Daoy (cell line): ENCODE results near the gene PRR14. TPM values are rescaled to one million over a fixed set of nuclear protein-coding genes. Genes with fewer than 3 reads are reported as not detected.

Experiments used
- DNase-seq: peaks from one replicate; pipeline ENCODE4 v3.0.0-alpha.2; 2015; ENCODE audit warnings: low read depth
- total RNA-seq: library from RNA; depleted of rRNA; stranded (reverse); fragments of >200 nt; shearing (Covaris generic); gene quantifications from 2 replicates; pipeline ENCODE4 v1.2.3, GENCODE V29; 2014; rRNA removed

PRR14 gene
- total RNA-seq = 2.7 and 6.3 TPM in 2 replicates

DNA sequence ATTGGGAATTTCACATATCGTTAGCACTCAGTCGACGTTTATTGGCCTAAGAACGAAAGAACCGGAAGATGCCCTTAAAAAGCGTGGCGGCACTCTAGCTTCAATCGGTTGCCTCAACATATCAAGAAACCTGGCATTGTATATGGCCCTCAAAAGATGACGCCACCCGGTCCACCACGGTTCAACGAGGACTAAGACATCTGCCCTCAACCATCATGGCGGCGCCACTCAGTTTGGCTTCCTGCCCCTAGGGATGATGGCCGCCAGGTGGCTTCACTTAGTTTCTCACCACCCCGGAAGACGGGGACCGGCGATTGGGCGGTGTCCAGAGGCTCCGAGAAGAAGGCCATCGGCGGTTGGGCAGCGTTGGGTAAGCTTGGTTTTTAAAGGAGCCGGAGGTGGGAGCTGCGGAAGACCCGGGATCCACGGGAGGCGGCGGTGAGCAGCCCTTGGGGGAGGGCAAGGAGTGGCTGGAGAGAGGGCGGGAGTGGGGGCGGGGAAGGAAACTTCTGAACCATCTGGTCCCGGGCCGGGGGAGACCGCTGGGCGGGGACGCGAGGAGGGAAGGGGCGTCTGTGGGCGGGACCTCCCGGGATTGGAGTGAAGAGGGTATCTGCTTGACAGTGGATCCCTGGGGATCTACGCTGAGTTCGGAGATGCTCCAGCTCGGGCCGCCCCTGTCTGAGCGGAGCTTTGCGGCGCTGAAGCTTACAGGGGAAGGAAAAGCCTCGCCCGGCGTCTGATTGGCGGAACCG, at the start of gene PRR14:
TSS of gene PRR14 (plus strand) at position 592 of the 755 bp plus-strand sequence. CDS start 686 bp downstream, outside the sequence.
- DNase-seq = peak; percentile 98

DNA sequence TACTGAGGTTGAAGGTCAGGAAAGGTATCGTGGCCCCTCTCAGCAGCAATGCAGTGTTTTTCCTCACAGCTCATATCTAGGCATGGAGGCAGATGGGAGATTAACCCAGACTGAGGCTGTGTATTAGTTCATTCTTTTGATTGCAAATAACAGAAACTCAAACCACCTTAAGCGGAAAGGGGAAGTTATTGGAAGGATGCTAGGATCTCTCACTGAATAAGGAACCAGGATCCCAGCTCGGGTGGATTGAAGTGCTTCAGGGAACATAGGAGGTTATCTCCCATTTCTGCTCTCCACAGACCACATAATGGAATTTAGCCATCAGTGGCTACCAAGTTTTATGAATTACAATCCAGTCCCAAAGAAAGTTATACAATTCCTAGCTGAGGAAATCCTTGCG, 48.8 kb upstream of the PRR14 start:
- DNase-seq = no peak

DNA sequence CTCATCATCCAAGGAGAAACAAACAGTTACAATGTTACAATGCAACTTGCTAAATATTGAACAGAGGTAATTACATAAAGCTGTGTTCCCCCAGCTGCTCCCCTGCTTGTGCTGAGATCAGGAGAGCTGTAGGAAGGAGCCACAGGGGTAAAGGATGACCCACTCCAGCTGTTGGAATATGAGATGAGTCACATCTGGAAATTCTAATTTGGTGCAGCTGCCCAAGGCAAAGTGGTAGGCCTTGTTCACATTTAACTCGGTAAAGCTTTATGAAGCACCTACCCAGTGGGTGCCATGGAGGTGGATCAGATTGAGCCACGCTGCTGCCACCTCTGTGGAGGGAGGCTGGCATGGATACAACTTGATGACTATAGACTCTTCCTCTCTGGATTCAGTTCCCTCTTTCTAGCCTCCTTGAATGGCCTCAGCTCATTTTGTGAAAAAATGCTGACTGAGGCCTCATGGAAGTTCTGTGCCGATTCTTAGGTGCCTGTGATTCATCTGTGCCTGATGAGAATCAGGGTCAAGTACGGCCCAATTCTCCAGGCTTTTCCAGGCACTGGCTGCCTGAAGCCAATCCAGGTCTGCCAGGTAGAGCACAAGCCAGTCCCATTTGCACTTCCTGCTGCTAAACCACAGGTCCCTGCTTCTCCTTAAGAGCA, 48.0 kb upstream of the PRR14 start:
- peak; percentile 10 for DNase-seq

GRCh38 chr16:30603945-30604315, 46.8 kb upstream of the PRR14 start:
- no peak for DNase-seq

DNA sequence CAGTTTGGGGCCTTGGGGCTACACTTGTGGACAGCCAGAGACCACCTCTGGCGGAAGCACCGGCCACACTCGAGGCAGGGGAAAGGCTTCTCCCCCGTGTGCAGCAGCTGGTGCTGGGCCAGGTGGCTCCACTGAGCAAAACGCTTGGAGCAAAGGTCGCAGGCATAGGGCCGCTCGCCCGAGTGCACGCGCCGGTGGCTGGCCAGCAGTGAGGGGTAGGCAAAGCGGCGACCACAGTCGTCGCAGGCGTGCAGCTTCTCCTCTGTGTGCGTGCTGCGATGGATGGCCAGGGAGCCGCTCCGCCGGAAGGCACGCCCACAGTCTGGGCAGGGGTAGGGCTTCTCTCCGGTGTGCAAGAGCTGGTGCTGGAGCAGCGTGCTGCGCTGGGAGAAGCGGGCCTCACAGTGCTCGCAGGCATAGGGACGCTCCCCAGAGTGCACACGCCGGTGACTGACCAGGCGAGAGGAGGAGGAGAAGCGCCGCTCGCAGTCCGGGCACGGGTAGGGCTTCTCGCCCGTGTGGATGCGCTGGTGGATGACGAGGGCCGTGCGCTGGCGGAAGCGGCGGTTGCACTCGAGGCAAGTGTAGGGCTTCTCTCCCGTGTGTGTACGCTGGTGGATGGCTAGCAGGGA, 46.3 kb upstream of the PRR14 start:
- no peak for DNase-seq

GRCh38 chr16:30605158-30605557, 45.6 kb upstream of the PRR14 start:
- DNase-seq = no peak

GRCh38 chr16:30606004-30606403, 44.8 kb upstream of the PRR14 start:
- DNase-seq = no peak

- DNase-seq = peak; percentile 52
Measured at GRCh38 chr16:30609002-30609925, 41.5 kb upstream of the PRR14 start.

GRCh38 chr16:30609926-30610839, 40.6 kb upstream of the PRR14 start, which contains the start of gene ZNF689:
TSS of gene ZNF689 (minus strand) at chr16:30610389. CDS start at chr16:30610041, 348 bp downstream.
- peak; percentile 94 for DNase-seq

- DNase-seq = peak; percentile 30
Measured at GRCh38 chr16:30615358-30616091, 35.2 kb upstream of the PRR14 start.

- no peak for DNase-seq
Measured at GRCh38 chr16:30619202-30619601, 31.6 kb upstream of the PRR14 start.

DNA sequence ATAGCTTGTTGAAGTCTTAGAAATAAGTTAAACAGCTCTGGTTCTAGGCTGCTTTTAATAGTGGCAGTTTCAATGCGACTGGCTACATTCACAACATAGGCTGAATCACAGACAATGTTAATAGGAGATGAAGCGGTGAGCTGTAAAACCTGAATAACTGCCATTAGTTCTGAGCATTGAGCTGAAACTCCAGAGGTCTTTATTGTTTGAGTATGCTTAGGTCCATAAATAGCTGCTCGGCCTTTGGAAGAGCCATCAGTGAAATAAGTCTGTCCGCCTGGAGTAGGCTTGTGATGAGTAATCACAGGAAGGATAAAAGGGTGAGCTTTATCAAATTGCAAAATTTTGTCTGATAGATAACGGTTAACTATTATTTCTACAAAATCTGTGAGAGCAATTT, 31.1 kb upstream of the PRR14 start:
- no peak for DNase-seq

GRCh38 chr16:30620169-30620568, 30.6 kb upstream of the PRR14 start:
- no peak for DNase-seq

DNA sequence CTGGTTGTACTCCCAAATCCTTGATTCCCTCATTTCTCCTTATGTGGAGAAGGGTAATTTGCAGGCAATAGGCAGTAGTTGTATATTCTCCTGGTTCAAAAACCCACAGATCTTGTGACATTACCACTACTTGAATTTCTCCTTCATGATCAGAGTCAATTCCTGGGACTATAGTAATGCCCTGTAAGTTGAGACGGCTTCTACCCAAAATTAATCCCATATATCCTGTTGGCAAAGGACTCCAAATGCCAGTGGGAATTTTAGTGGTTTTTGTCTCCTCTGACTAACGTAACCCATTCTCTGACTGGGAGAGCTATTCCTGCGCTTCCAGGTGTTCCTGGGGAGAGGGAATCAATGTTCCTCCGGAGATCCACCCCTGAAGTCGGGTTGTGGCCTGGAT, 29.0 kb upstream of the PRR14 start:
- peak; percentile 45 for DNase-seq

- DNase-seq = no peak
Measured at GRCh38 chr16:30622455-30623032, 28.2 kb upstream of the PRR14 start.

GRCh38 chr16:30623536-30624283, 27.1 kb upstream of the PRR14 start:
- no peak for DNase-seq

GRCh38 chr16:30626236-30626635, 24.5 kb upstream of the PRR14 start:
- no peak for DNase-seq

- DNase-seq = peak; percentile 63
Measured at GRCh38 chr16:30628628-30629540, 21.9 kb upstream of the PRR14 start.
